Smooth muscle cell of trachea (primary cell): ENCODE results near the gene ZCCHC3. TPM values are rescaled to one million over a fixed set of nuclear protein-coding genes. Genes with fewer than 3 reads are reported as not detected.

Experiments used
- total RNA-seq: library from RNA; depleted of rRNA; stranded (reverse); fragments of >200 nt; gene quantifications from 2 replicates; pipeline ENCODE4 v1.2.1, GENCODE V29; 2014

ZCCHC3 gene
- total RNA-seq = 10.3 and 13.2 TPM in 2 replicates

GRCh38 chr20:297098-297924 is at the start of gene ZCCHC3:
ZCCHC3 (plus strand) TSS chr20:297570; CDS start chr20:297587, 17 bp downstream.

GRCh38 chr20:257419-257818 is 40.0 kb upstream of the ZCCHC3 start, which contains the start of gene DEFB132:
DEFB132 (plus strand) TSS chr20:257724; CDS start chr20:257779, 55 bp downstream.

GRCh38 chr20:290084-290831 is 7.1 kb upstream of the ZCCHC3 start, which contains the start of gene C20orf96:
C20orf96 (minus strand) TSS chr20:290750; CDS start chr20:290610, 140 bp downstream.

GRCh38 chr20:325045-325888 is 27.9 kb downstream of the ZCCHC3 start, which contains the start of gene SOX12:
SOX12 (plus strand) TSS chr20:325552; CDS start chr20:325925, 373 bp downstream.

GRCh38 chr20:346640-347316 is 49.4 kb downstream of the ZCCHC3 start, which contains the start of gene NRSN2:
NRSN2 (plus strand) TSS chr20:347111; CDS start chr20:349644, 2,533 bp downstream.

Other genes with a start within 250 kb of the ZCCHC3 start
- gene DEFB125, start 209.9 kb upstream of the ZCCHC3 start, total RNA-seq = not detected in 2 replicates
- not detected in 2 replicates for gene DEFB126, start 155.0 kb upstream of the ZCCHC3 start, total RNA-seq
- not detected in 2 replicates for gene DEFB127, start 140.1 kb upstream of the ZCCHC3 start, total RNA-seq
- gene DEFB128, start 107.9 kb upstream of the ZCCHC3 start, total RNA-seq = not detected in 2 replicates
- gene DEFB129, start 70.3 kb upstream of the ZCCHC3 start, total RNA-seq = not detected in 2 replicates
- gene DEFB132, start 39.8 kb upstream of the ZCCHC3 start, total RNA-seq = not detected in 2 replicates
- 3.0 and 7.9 TPM in 2 replicates for gene C20orf96, start 6.8 kb upstream of the ZCCHC3 start, total RNA-seq
- 9.5 and 10.9 TPM in 2 replicates for gene SOX12, start 28.0 kb downstream of the ZCCHC3 start, total RNA-seq
- 62.2 and 67.9 TPM in 2 replicates for gene NRSN2, start 49.5 kb downstream of the ZCCHC3 start, total RNA-seq
- 36.7 and 91.3 TPM in 2 replicates for gene TRIB3, start 83.2 kb downstream of the ZCCHC3 start, total RNA-seq
- gene RBCK1, start 110.7 kb downstream of the ZCCHC3 start, total RNA-seq = 91.0 and 119 TPM in 2 replicates
- gene TBC1D20, start 165.0 kb downstream of the ZCCHC3 start, total RNA-seq = 36.1 and 45.7 TPM in 2 replicates
- gene CSNK2A1, start 246.2 kb downstream of the ZCCHC3 start, total RNA-seq = 111 and 156 TPM in 2 replicates